HUES6 (cell line): Measurements from ENCODE around the gene LRRC7.

Source experiments
- H3K27ac ChIP-seq: 2 replicates; pipeline ENCODE4 v1.7.0; 2013; ENCODE audit warnings: low read depth, mild to moderate bottlenecking, low read length, inconsistent platforms
- H3K27me3 ChIP-seq: 2 replicates; pipeline ENCODE4 v1.6.1; 2013; ENCODE audit warnings: low read length; ENCODE audit not compliant: control insufficient read depth, insufficient read depth
- H3K36me3 ChIP-seq: 2 replicates; pipeline ENCODE4 v1.6.1; 2013; ENCODE audit warnings: low read length; ENCODE audit not compliant: control insufficient read depth, insufficient read depth
- H3K4me1 ChIP-seq: 2 replicates; pipeline ENCODE4 v1.6.1; 2013; ENCODE audit warnings: low read length; ENCODE audit not compliant: control insufficient read depth, insufficient read depth
- H3K4me3 ChIP-seq: 2 replicates; pipeline ENCODE4 v1.5.1; 2013; ENCODE audit warnings: low read depth, low read length
- H3K9ac ChIP-seq: one replicate; pipeline ENCODE4 v1.6.1; 2013; ENCODE audit warnings: mild to moderate bottlenecking, low read length
- H3K9me3 ChIP-seq: 2 replicates; pipeline ENCODE4 v1.6.1; 2013; ENCODE audit warnings: low read depth, low read length; ENCODE audit not compliant: control insufficient read depth, insufficient read depth

The LRRC7 gene

DNA sequence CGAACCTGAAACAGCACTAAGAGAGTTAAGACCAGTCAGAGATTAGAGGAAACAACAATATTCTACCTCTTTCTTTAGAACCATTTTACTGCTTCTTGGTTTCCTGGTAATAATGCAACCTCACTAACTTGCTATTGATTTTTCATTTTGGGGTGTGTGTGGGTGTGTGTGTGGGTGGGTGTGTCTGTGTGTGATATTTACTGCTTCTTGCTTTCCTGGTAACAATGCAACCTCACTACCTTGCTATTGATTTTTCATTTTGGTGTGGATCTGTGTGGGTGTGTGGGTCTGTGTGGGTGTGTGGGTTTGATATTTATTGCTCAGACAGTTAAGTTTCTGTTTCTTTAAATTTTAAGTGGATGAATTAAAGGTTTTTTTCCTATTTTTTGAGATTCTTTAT is 208.8 kb downstream of the LRRC7 start:
- no peaks in the 10 kb centered on the region for H3K4me1 ChIP-seq
- no peak overlapping the region for H3K4me3 ChIP-seq
- H3K9ac ChIP-seq: no peak overlapping the region
- no peaks in the 10 kb centered on the region for H3K36me3 ChIP-seq
- no peaks in the 10 kb centered on the region for H3K27me3 ChIP-seq
- no peaks in the 10 kb centered on the region for H3K9me3 ChIP-seq
- H3K27ac ChIP-seq: no peak overlapping the region

DNA sequence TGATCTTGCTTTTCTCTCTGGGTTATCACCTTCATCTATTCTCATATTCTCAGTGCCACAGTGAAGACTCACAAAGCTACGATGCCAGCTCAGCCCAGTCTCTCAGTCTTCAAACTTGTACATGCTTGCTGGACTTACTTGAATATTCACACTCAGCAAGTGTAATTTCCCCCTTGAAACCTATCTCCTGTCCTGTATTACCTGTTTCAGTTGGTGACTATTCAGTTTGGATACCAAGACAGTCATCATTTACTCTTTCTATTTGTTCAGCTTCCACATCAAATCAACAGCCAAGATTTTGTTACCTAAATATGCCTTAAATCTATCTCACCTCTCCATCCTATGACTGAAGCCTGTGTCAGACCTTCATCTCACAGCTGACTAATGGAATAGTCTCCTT is 209.7 kb downstream of the LRRC7 start:
- H3K4me3 ChIP-seq: no peak overlapping the region
- no peaks in the 10 kb centered on the region for H3K9me3 ChIP-seq
- H3K9ac ChIP-seq: no peak overlapping the region
- H3K27me3 ChIP-seq: no peaks in the 10 kb centered on the region
- H3K27ac ChIP-seq: no peak overlapping the region
- H3K36me3 ChIP-seq: no peaks in the 10 kb centered on the region
- no peaks in the 10 kb centered on the region for H3K4me1 ChIP-seq

DNA sequence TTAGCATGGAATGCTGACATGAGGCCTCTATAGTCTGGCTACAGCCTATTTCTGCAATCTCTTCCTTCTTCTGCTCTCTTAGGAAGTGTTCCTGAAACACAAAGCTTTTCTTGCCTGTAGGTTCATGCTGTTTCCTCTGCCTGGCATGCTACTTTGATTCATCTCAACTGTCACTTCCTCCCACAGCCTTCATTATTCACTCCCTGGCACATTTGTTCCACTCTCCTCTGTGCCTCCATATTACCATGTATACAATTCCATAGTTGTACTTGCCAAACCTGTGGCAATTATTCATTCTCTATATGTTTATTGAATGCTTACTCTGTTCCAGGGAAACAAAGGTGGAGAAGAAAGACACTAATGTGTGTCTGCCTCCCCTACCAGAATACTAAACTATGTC is 210.2 kb downstream of the LRRC7 start:
- H3K4me3 ChIP-seq: no peak overlapping the region
- no peak overlapping the region for H3K9ac ChIP-seq
- H3K9me3 ChIP-seq: no peaks in the 10 kb centered on the region
- H3K4me1 ChIP-seq: no peaks in the 10 kb centered on the region
- no peak overlapping the region for H3K27ac ChIP-seq
- H3K36me3 ChIP-seq: no peaks in the 10 kb centered on the region
- no peaks in the 10 kb centered on the region for H3K27me3 ChIP-seq

DNA sequence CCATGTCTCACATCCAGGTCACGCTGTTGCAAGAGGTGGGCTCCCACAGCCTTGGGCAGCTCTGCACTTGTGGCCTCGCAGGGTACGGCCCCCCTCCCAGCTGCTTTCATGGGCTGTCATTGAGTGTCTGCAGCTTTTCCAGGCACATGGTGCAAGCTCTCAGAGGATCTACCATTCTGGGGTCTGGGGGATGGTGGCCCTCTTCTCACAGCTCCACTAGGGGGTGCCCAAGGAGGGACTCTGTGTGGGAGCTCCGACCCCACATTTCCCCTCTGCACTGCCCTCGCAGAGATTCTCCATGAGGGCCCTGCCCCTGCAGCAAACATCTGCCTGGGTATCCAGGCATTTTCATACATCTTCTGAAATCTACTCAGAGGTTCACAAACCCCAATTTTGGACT is 219.4 kb downstream of the LRRC7 start:
- H3K4me3 ChIP-seq: no peak overlapping the region
- no peak overlapping the region for H3K9ac ChIP-seq
- H3K36me3 ChIP-seq: no peaks in the 10 kb centered on the region
- no peaks in the 10 kb centered on the region for H3K4me1 ChIP-seq
- H3K9me3 ChIP-seq: no peaks in the 10 kb centered on the region
- H3K27ac ChIP-seq: no peak overlapping the region
- no peaks in the 10 kb centered on the region for H3K27me3 ChIP-seq

DNA sequence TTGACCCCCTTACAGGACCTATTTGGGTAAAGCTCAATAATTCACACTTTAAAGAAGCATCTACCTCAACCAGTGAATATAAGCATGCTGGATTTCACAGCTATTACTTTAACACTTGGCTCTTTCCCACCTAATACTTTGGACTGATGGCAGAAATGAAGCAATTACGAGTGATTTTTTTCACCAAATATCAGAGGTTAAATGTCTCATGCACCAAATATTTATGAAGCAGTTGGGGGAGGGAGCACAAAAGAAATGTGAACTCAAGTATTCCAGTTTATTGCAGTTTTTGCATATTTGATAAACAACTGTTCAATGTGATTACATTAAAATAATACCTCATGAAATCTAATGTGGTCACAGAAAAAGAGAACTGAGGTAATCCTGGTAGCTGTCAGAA is 223.6 kb downstream of the LRRC7 start:
- Histone ChIP-seq H3K4me1 (no peaks in the 10 kb centered on the region), H3K27me3 (no peaks in the 10 kb centered on the region), H3K27ac (no peak overlapping the region), H3K9me3 (no peaks in the 10 kb centered on the region), H3K4me3 (no peak overlapping the region), H3K9ac (no peak overlapping the region), H3K36me3 (no peaks in the 10 kb centered on the region)

DNA sequence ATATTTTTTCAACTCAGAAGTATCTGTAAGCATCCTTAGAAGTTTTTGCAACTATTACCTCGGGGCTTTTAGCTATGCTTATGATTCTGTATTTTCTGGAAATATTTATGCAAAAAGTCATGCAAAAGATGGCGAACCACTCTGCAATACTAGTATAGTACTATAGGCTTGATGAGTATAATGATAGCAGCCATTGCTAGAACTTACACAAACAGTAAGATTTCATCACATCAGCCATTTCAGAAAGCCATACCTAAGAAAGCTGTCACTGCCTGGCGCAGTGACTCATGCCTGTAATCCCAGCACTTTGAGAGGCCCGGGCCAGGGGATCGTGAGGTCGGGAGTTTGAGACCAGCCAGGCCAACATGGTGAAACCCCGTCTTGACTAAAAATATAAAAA is 227.1 kb downstream of the LRRC7 start:
- Histone ChIP-seq H3K4me1 (no peaks in the 10 kb centered on the region), H3K27ac (no peak overlapping the region), H3K36me3 (no peaks in the 10 kb centered on the region), H3K27me3 (no peaks in the 10 kb centered on the region), H3K4me3 (no peak overlapping the region), H3K9me3 (no peaks in the 10 kb centered on the region), H3K9ac (no peak overlapping the region)

DNA sequence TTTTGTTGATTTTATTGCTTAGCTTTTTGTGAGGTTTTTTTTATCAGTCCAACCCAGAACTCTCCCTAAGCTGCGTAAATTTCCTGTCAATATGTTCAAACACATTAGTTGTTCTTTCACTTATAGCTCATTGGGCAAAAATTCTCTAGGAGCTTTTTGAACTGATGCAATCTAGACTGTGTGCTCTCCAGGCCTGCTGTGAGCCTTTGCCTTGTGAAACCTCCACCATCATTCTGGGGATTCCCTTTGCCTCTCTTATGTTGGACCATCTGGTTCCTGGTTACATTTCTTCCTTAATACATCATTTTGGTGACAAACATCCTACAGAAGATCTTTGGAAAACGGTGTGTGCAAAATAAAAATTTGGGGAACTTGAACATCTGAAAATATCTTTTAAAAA is 247.2 kb downstream of the LRRC7 start:
- Histone ChIP-seq H3K4me1 (no peaks in the 10 kb centered on the region), H3K9ac (no peak overlapping the region), H3K9me3 (no peaks in the 10 kb centered on the region)

DNA sequence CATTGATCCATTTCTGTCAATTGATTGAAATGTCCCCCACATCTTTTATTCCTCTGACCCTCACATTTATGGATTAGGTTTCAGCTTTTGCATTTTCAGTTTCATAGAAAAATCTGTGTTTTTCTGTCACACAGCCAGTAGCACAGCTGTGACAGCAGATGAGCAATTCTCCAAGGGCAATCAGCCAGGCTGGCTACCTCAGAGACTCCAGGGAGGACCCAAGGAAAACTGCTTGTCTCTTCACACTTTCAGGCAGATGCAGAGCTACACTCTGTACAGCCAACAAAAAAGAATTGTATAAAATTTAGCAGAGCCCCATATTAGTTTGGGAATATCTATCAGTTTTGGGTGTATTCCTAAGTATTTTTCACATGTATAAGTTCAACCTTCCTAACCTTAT is 257.2 kb downstream of the LRRC7 start:
- Histone ChIP-seq H3K9me3 (no peaks in the 10 kb centered on the region), H3K4me3 (no peak overlapping the region), H3K4me1 (no peaks in the 10 kb centered on the region), H3K27me3 (no peaks in the 10 kb centered on the region), H3K27ac (no peak overlapping the region), H3K36me3 (no peaks in the 10 kb centered on the region), H3K9ac (no peak overlapping the region)

More for the DNA sequence above, 247.2 kb downstream of the LRRC7 start:
- Histone ChIP-seq H3K4me3 (no peak overlapping the region), H3K27me3 (no peaks in the 10 kb centered on the region), H3K27ac (no peak overlapping the region), H3K36me3 (no peaks in the 10 kb centered on the region)

DNA sequence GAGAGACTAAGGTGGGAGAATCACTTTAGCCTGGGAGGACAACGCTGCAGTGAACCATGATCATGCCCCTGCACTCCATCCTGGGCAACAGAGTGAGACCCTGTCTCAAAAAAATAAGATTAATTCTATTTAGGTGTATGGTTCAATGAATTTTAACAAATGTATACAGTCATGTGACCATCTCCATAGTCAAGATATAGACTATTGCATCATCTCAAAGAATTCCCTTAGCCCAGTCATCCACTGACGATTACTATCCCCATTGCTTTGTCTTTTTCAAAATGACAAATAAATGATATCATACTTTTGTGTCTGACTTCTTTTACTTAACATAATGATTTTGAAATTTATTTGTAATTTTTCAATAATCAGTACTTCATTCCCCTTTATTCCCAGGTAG is 260.0 kb downstream of the LRRC7 start:
- H3K27me3 ChIP-seq: no peaks in the 10 kb centered on the region
- no peaks in the 10 kb centered on the region for H3K4me1 ChIP-seq
- no peak overlapping the region for H3K4me3 ChIP-seq
- H3K27ac ChIP-seq: no peak overlapping the region
- H3K9ac ChIP-seq: no peak overlapping the region
- H3K36me3 ChIP-seq: no peaks in the 10 kb centered on the region
- no peaks in the 10 kb centered on the region for H3K9me3 ChIP-seq

DNA sequence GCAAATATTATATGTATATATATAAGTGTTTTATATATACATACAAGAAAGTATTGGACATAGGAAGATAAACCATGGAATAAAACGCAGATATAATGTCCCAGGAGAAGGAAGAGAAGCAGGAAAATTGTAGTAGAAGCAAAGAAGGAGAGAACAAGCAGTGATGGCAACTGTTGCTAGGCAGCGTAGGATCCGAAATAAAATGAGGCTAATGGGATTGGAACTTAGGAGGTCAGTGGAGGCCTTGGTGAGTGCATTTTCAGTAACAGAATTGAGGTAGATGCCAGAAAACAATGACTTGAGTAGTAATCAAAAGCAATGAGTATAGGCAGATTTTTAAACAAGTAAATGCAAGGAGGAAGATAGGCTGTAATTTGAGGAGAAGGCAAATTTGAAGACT is 265.8 kb downstream of the LRRC7 start:
- no peaks in the 10 kb centered on the region for H3K9me3 ChIP-seq
- no peak overlapping the region for H3K9ac ChIP-seq
- no peak overlapping the region for H3K4me3 ChIP-seq
- no peaks in the 10 kb centered on the region for H3K27me3 ChIP-seq
- H3K4me1 ChIP-seq: no peaks in the 10 kb centered on the region
- H3K36me3 ChIP-seq: no peaks in the 10 kb centered on the region
- H3K27ac ChIP-seq: no peak overlapping the region

DNA sequence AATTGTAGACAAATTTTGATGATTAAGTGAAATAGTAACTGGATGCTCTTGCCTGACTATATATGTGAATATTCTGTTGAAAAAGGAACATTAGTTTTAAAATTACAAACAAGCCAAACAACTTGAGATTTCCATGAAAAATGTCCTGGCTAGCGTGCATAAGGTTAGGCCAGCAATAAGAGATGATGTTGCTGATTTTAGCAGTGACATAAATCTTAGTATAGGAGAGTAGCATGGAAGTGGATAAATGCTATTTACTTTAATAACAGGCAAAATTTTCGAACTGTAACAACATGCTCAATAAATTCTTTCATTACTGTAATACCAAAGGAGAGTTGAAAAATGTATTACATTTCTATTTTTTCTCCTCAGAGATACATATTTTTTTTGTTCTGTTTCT is 266.6 kb downstream of the LRRC7 start:
- H3K27ac ChIP-seq: no peak overlapping the region
- H3K4me1 ChIP-seq: no peaks in the 10 kb centered on the region
- no peak overlapping the region for H3K4me3 ChIP-seq
- no peaks in the 10 kb centered on the region for H3K36me3 ChIP-seq
- H3K9ac ChIP-seq: no peak overlapping the region
- no peaks in the 10 kb centered on the region for H3K9me3 ChIP-seq
- H3K27me3 ChIP-seq: no peaks in the 10 kb centered on the region

DNA sequence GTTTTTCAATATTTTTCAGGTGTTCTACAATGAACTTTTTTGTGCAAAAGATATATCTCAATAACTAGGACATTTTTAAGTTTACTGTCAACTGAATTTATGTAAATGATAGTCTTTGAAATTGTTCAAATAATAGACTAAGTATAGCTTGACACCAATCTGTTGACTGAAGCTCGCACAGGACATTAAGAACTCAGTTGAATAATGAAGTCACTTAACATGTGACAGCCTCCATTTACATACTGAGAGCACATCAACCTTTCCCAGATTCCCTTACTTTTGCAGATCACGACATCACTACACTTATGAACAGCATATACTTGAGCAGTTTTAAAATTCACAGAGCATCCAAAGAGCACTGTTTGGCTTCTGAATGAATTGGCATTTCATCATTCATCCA is 268.2 kb downstream of the LRRC7 start:
- H3K9ac ChIP-seq: no peak overlapping the region
- no peak overlapping the region for H3K4me3 ChIP-seq
- H3K9me3 ChIP-seq: no peaks in the 10 kb centered on the region
- no peaks in the 10 kb centered on the region for H3K27me3 ChIP-seq
- no peak overlapping the region for H3K27ac ChIP-seq
- no peaks in the 10 kb centered on the region for H3K36me3 ChIP-seq
- H3K4me1 ChIP-seq: no peaks in the 10 kb centered on the region
